K562 (cell line): ENCODE data around the gene RBMS1. TPM values are rescaled to one million over a fixed set of nuclear protein-coding genes. Genes with fewer than 3 reads are reported as not detected.

Source experiments
- ATAC-seq: fragments of 200-7000 bp; cut with Tn5 transposase; 3 replicates; pipeline ENCODE4 v1.9.1; 2020; ENCODE audit warnings: moderate library complexity
- BruUV-seq: library from RNA; stranded (reverse); fragments of 400-500 nt; replicated peaks from 2 replicates; lab custom pipeline; 2021; lab: Mats Ljungman, UMichigan
- CTCF ChIA-PET: fragments of 300-600 bp; formaldehyde crosslinking; extraction: SDS; loops from one replicate; lab custom pipeline; 2021; ENCODE audit warnings: low intra/inter-chr PET ratio; lab: Yijun Ruan, JAX
- POLR2A ChIA-PET: fragments of 300-600, 350-650 bp; sonication (Branson Sonifier 250); formaldehyde crosslinking; extraction: SDS; loops from one replicate; lab custom pipeline; 2021; ENCODE audit warnings: antibody characterized with exemption, inconsistent platforms; lab: Yijun Ruan, JAX
- DNase-seq, 4 experiments: peaks; one replicate each; pipeline versions ENCODE4 v3.0.0 to v3.0.0-alpha.2; 2011 to 2018; ENCODE audit warnings: low spot score in 3 of 4, mixed read lengths in 3 of 4; ENCODE audit errors: extremely low read depth in 1 of 4
- FAIRE-seq: peaks from 2 replicates; lab custom pipeline; 2011; peaks lifted over from hg19 to GRCh38; lab: Jason Lieb, UNC
- H2AFZ ChIP-seq: 2 replicates; pipeline ENCODE4 v1.6.0; 2011; ENCODE audit warnings: low read depth, low read length, control low read depth, inconsistent platforms
- H3K27ac ChIP-seq: fragments of 200-600 bp; 3 replicates; pipeline ENCODE4 v1.8.0; 2011; ENCODE audit warnings: low read depth, mild to moderate bottlenecking, control low read depth, inconsistent platforms, low read length, moderate library complexity, mixed read lengths; ENCODE audit errors: extremely low read depth
- H3K27me3 ChIP-seq, 2 experiments: fragments of 300-600 bp in 1 of 2; 2 replicates in 1 of 2; 3 replicates in 1 of 2; pipeline versions ENCODE4 v1.6.0 to v1.8.0; 2011; ENCODE audit warnings: inconsistent platforms in 2 of 2, low read length in 2 of 2, mild to moderate bottlenecking in 1 of 2, mixed read lengths in 1 of 2, moderate library complexity in 1 of 2; ENCODE audit not compliant: control insufficient read depth in 2 of 2, insufficient read depth in 2 of 2
- H3K36me3 ChIP-seq: fragments of 300-600 bp; 3 replicates; pipeline ENCODE4 v1.8.0; 2011; ENCODE audit warnings: mild to moderate bottlenecking, low read length, inconsistent platforms; ENCODE audit not compliant: control insufficient read depth, insufficient read depth
- H3K4me1 ChIP-seq, 2 experiments: fragments of 200-600 bp in 1 of 2; replicated peaks in 1 of 2; 2 replicates in 1 of 2; 3 replicates in 1 of 2; pipeline versions ENCODE4 v1.5.1 to v1.8.0; 2011; ENCODE audit warnings: inconsistent platforms in 2 of 2, low read length in 2 of 2, mild to moderate bottlenecking in 1 of 2, mixed read lengths in 1 of 2, moderate library complexity in 1 of 2; ENCODE audit not compliant: control insufficient read depth in 2 of 2, insufficient read depth in 2 of 2
- H3K4me2 ChIP-seq: 2 replicates; pipeline ENCODE4 v1.6.1; 2011; ENCODE audit warnings: low read length, control low read depth, inconsistent platforms, mixed read lengths; ENCODE audit not compliant: insufficient read depth
- H3K4me3 ChIP-seq: fragments of 200-600 bp; sonication (generic), shearing (Covaris generic); 2 replicates; pipeline ENCODE4 v1.5.1; 2016; ENCODE audit warnings: control low read depth, inconsistent platforms
- H3K79me2 ChIP-seq: fragments of 200-600 bp; 3 replicates; pipeline ENCODE4 v1.8.0; 2011; ENCODE audit warnings: low read length, inconsistent platforms; ENCODE audit not compliant: control insufficient read depth, insufficient read depth
- H3K9ac ChIP-seq, 2 experiments: 2 replicates each; pipeline versions ENCODE4 v1.6.0 to v1.6.1; 2011; ENCODE audit warnings: low read depth in 2 of 2, low read length in 2 of 2, control low read depth in 1 of 2, inconsistent platforms in 1 of 2, mild to moderate bottlenecking in 1 of 2, mixed read lengths in 1 of 2; ENCODE audit not compliant: insufficient read depth in 1 of 2
- H3K9me1 ChIP-seq: one replicate; pipeline ENCODE4 v1.6.0; 2011; ENCODE audit warnings: inconsistent platforms, mild to moderate bottlenecking, low read length, moderate library complexity; ENCODE audit not compliant: control insufficient read depth, insufficient read depth
- H3K9me3 ChIP-seq: replicated peaks from 2 replicates; pipeline ENCODE4 v1.5.1; 2011; ENCODE audit warnings: low read depth, low read length, inconsistent platforms; ENCODE audit not compliant: control insufficient read depth, insufficient read depth
- H4K20me1 ChIP-seq: replicated peaks from 2 replicates; pipeline ENCODE4 v1.6.1; 2011; ENCODE audit warnings: low read length, inconsistent platforms, mixed read lengths; ENCODE audit not compliant: control insufficient read depth, insufficient read depth
- AFF1 ChIP-seq, 2 experiments: fragments of 450-650 bp; IDR thresholded peaks; 2 replicates each; pipeline ENCODE4 v1.6.1; 2018; ENCODE audit warnings: mild to moderate bottlenecking in 2 of 2, low read depth in 1 of 2; ENCODE audit not compliant: partially characterized antibody in 2 of 2
- GTF2E2 ChIP-seq: fragments of 200-800 bp; sonication (Bioruptor generic); IDR thresholded peaks from 2 replicates; pipeline ENCODE4 v1.6.1; 2016; ENCODE audit warnings: missing genetic modification characterization, missing compliant biosample characterization
- KDM4B ChIP-seq, 2 experiments: fragments of 450-650 bp in 1 of 2; sonication (generic) in 1 of 2; IDR thresholded peaks; 2 replicates each; pipeline ENCODE4 v1.6.1; 2016 to 2017; ENCODE audit warnings: borderline replicate concordance in 2 of 2, antibody characterized with exemption in 1 of 2, low read depth in 1 of 2, mild to moderate bottlenecking in 1 of 2
- KLF6 ChIP-seq: fragments of 250-450 bp; sonication (Bioruptor Pico); IDR thresholded peaks from 2 replicates; pipeline ENCODE4 v1.4.0; 2020; ENCODE audit warnings: mild to moderate bottlenecking, moderate library complexity, borderline replicate concordance
- MECOM ChIP-seq: fragments of 250-450 bp; sonication (Bioruptor Pico); IDR thresholded peaks from 2 replicates; pipeline ENCODE4 v1.8.0; 2022; ENCODE audit warnings: inconsistent platforms
- SMAD3 ChIP-seq: fragments of 450-650 bp; formaldehyde crosslinking; conservative IDR thresholded peaks from 2 replicates; pipeline ENCODE4 v1.4.0; 2020; ENCODE audit warnings: mild to moderate bottlenecking
- STAG1 ChIP-seq: sonication (generic); formaldehyde crosslinking; IDR thresholded peaks from 2 replicates; pipeline ENCODE4 v1.5.0; 2020; ENCODE audit warnings: missing genetic modification reagents, borderline replicate concordance
- ZBTB26 ChIP-seq: fragments of 450-650 bp; formaldehyde crosslinking; IDR thresholded peaks from 2 replicates; pipeline ENCODE4 v1.4.0; 2022; ENCODE audit warnings: missing genetic modification characterization
- ZFX ChIP-seq: sonication (generic); formaldehyde crosslinking; IDR thresholded peaks from 2 replicates; pipeline ENCODE4 v1.8.0; 2022; ENCODE audit warnings: mild to moderate bottlenecking, missing genetic modification reagents, moderate library complexity
- ZNF76 ChIP-seq: fragments of 250-450 bp; sonication (Bioruptor Pico); IDR thresholded peaks from 2 replicates; pipeline ENCODE4 v1.4.0; 2020; ENCODE audit warnings: mild to moderate bottlenecking, moderate library complexity, borderline replicate concordance
- WGBS: fragments of 100-300 bp; shearing (Covaris generic); methylation state at CpG from one replicate; pipeline ENCODE4 v1.1.6; 2016; ENCODE audit warnings: low coverage, mixed read lengths; ENCODE audit not compliant: insufficient coverage; ENCODE audit errors: missing lambda C conversion rate; 5-methylcytosine and 5-hydroxymethylcytosine counted together
- in situ Hi-C: fragments of 300-500 bp; cut with MboI; formaldehyde crosslinking; loops from 4 replicates; pipeline ENCODE4 v1.15.0; 2018; ENCODE audit warnings: inconsistent platforms, mixed read lengths
- intact Hi-C: fragments of 100-400 bp; cut with micrococcal nuclease; formaldehyde crosslinking; loops from 2 replicates; pipeline ENCODE4 v1.14.2; 2022
- polyA plus RNA-seq, 8 experiments: library from polyadenylated mRNA; depleted of rRNA in 4 of 8; stranded (reverse) in 5 of 8; unstranded in 3 of 8; fragments of >200 nt; fragmentation: Nextera tagmentation in 2 of 8; fragmentation: Illumina TruSeq in 1 of 8; extraction: Ambion mirVana in 2 of 8; extraction: Trizol in 1 of 8; gene quantifications; 2 replicates each; pipeline versions ENCODE4 v1.2.1 to v1.2.3, GENCODE V29; 2011 to 2014; ENCODE audit warnings: inconsistent platforms in 1 of 8, missing spikeins in 1 of 8
- total RNA-seq, 7 experiments: library from RNA; depleted of rRNA in 6 of 7; stranded (reverse); fragments of >200 nt in 6 of 7; fragmentation: Illumina TruSeq in 2 of 7; extraction: Trizol in 2 of 7; gene quantifications; 2 replicates each; pipeline versions ENCODE4 v1.2.1 to v1.2.3, GENCODE V29; 2011 to 2021; ENCODE audit warnings: low replicate concordance in 1 of 7
- TF ChIP-seq, protein P1 (sequence below): fragments of 250-450 bp; sonication (Bioruptor Pico); IDR thresholded peaks from 2 replicates; pipeline ENCODE4 v1.8.0; 2022; ENCODE audit warnings: inconsistent platforms
- TF ChIP-seq, protein P2 (sequence below): sonication (generic); formaldehyde crosslinking; IDR thresholded peaks from 2 replicates; pipeline ENCODE4 v1.8.0; 2022; ENCODE audit warnings: mild to moderate bottlenecking, missing genetic modification reagents
- TF ChIP-seq, protein P3 (sequence below): sonication (generic); formaldehyde crosslinking; IDR thresholded peaks from 2 replicates; pipeline ENCODE4 v1.9.0; 2022; ENCODE audit warnings: mild to moderate bottlenecking, missing genetic modification reagents

The RBMS1 gene
- total and polyA plus RNA-seq, 9 of the 15 experiments (the other 6 are each of a cell fraction or from before 2014, with no cell fraction given), result 0.04 to 0.31 (median 0.09) TPM; not detected in 6

- TF ChIP-seq MECOM (CRISPR knock-in tag) (no peak), KDM4B (IDR thresholded peaks at IDR 0.05; ENCODE audit: borderline replicate concordance in 2 of 2, low read depth in 1 of 2) (no peak), ZNF76 (CRISPR knock-in tag) (no peak), GTF2E2 (tag) (no peak), SMAD3 (no peak)
- TF ChIP-seq, protein P1, sequence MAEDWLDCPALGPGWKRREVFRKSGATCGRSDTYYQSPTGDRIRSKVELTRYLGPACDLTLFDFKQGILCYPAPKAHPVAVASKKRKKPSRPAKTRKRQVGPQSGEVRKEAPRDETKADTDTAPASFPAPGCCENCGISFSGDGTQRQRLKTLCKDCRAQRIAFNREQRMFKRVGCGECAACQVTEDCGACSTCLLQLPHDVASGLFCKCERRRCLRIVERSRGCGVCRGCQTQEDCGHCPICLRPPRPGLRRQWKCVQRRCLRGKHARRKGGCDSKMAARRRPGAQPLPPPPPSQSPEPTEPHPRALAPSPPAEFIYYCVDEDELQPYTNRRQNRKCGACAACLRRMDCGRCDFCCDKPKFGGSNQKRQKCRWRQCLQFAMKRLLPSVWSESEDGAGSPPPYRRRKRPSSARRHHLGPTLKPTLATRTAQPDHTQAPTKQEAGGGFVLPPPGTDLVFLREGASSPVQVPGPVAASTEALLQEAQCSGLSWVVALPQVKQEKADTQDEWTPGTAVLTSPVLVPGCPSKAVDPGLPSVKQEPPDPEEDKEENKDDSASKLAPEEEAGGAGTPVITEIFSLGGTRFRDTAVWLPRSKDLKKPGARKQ, result no peak
These were observed 93.7 kb downstream of the RBMS1 start (continued) for GRCh38 chr2:160399880-160400279.

DNA sequence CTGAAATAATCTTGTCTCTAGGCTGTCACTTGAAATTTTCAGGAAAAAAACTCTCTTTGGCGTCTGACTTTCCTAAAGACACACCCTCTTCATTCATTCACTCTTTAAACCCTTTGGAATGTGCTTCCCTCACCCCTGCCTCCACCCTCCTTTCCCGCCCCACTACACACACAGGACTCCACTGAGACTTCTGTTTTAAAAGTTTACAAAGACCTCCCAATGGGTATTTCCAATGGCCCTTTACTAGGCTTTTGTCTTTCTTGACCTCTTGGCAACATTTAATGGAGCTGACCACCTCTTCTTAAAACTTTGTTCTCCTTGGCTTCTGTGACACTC lies 96.1 kb downstream of the RBMS1 start:
- in situ Hi-C loops, result no loop called here
- FAIRE-seq (no peak), DNase-seq (no peak), ATAC-seq (no peak)
- ChIA-PET POLR2A (no interaction called here), CTCF (no interaction called here)
- H3K27me3 ChIP-seq, result no peaks in the 10 kb centered on the region
- no TSS peak for BruUV-seq
- H3K4me1 ChIP-seq, result no peaks in the 10 kb centered on the region
- intact Hi-C loops, result no loop called here
- no peaks in the 10 kb centered on the region for H3K9me1 ChIP-seq
- no peak overlapping the region for H2AFZ ChIP-seq
- H3K79me2 ChIP-seq, result no peaks in the 10 kb centered on the region
- no peaks in the 10 kb centered on the region for H3K36me3 ChIP-seq
- H3K4me2 ChIP-seq, result no peak overlapping the region
- H3K4me3 ChIP-seq, result no peak overlapping the region
- WGBS, result 0% methylated on average over 2 of the region's 2 CpGs
- no peaks in the 10 kb centered on the region for H3K9me3 ChIP-seq
- no peaks in the 10 kb centered on the region; the same call in 1 of the 2 replicates for H4K20me1 ChIP-seq
- H3K27ac ChIP-seq, result no peak overlapping the region
- H3K9ac ChIP-seq, result no peak overlapping the region
- TF ChIP-seq, protein P2, sequence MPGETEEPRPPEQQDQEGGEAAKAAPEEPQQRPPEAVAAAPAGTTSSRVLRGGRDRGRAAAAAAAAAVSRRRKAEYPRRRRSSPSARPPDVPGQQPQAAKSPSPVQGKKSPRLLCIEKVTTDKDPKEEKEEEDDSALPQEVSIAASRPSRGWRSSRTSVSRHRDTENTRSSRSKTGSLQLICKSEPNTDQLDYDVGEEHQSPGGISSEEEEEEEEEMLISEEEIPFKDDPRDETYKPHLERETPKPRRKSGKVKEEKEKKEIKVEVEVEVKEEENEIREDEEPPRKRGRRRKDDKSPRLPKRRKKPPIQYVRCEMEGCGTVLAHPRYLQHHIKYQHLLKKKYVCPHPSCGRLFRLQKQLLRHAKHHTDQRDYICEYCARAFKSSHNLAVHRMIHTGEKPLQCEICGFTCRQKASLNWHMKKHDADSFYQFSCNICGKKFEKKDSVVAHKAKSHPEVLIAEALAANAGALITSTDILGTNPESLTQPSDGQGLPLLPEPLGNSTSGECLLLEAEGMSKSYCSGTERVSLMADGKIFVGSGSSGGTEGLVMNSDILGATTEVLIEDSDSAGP (CRISPR knock-in tag), result no peak
- TF ChIP-seq ZBTB26 (no peak), STAG1 (CRISPR knock-in tag) (no peak), AFF1 (IDR thresholded peaks at IDR 0.05; ENCODE audit: low read depth in 1 of 2, partially characterized antibody in 2 of 2) (no peak), KLF6 (CRISPR knock-in tag) (no peak), ZFX (CRISPR knock-in tag) (no peak)
- TF ChIP-seq, protein P3, sequence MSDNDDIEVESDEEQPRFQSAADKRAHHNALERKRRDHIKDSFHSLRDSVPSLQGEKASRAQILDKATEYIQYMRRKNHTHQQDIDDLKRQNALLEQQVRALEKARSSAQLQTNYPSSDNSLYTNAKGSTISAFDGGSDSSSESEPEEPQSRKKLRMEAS (CRISPR knock-in tag), result no peak
